NCI-H748 (cell line): ENCODE results near the gene MSL1.
A peak's percentile ranks its signal among the peaks of the same experiment; 100 is the strongest.

Source experiments
- DNase-seq: peaks from one replicate; lab custom pipeline; 2025; ENCODE audit not compliant: unreplicated experiment; lab: John Stamatoyannopoulos, UW

Gene MSL1

GRCh38 chr17:40173778-40174135, 52.0 kb downstream of the MSL1 start:
- DNase-seq, result no peak

GRCh38 chr17:40174514-40174913, 52.7 kb downstream of the MSL1 start:
- DNase-seq, result no peak

GRCh38 chr17:40175928-40176753, 54.4 kb downstream of the MSL1 start:
- peak; percentile 43 for DNase-seq

- DNase-seq, result peak; percentile 27
Observed at GRCh38 chr17:40176754-40177110, 55.0 kb downstream of the MSL1 start.

- DNase-seq, result peak; percentile 77
Observed at GRCh38 chr17:40177275-40177874, 55.6 kb downstream of the MSL1 start, which contains the start of gene RAPGEFL1. TSS of gene RAPGEFL1 (plus strand) at chr17:40177470. CDS start at chr17:40177862, 392 bp downstream.

GRCh38 chr17:40178021-40178601, 56.3 kb downstream of the MSL1 start:
- DNase-seq, result no peak

GRCh38 chr17:40178660-40179059, 56.9 kb downstream of the MSL1 start:
- DNase-seq, result no peak

- no peak for DNase-seq
Observed at GRCh38 chr17:40179923-40180659, 58.3 kb downstream of the MSL1 start.

- DNase-seq, result no peak
Observed at GRCh38 chr17:40180694-40181093, 58.9 kb downstream of the MSL1 start.

GRCh38 chr17:40181205-40181604, 59.4 kb downstream of the MSL1 start:
- no peak for DNase-seq

- DNase-seq, result no peak
Observed at GRCh38 chr17:40182606-40183005, 60.8 kb downstream of the MSL1 start.
